ENCODE results near the gene SFMBT1. TPM values are rescaled to one million over a fixed set of nuclear protein-coding genes. Genes with fewer than 3 reads are reported as not detected.

Gene SFMBT1
- total RNA-seq, 1 donor from 2014 or later, result 9.8 TPM

GRCh38 chr3:53046171-53047170, 598 bp upstream of the SFMBT1 start:
- no peaks in the 10 kb centered on the region for H3K9me3 Mint-ChIP-seq

GRCh38 chr3:53044711-53045517, 959 bp downstream of the SFMBT1 start:
- Mint-ChIP-seq H3K9me3 (no peaks in the 10 kb centered on the region), H3K36me3 (no peaks in the 10 kb centered on the region), H3K27me3 (peaks cover 39% of the 10 kb centered on the region), H3K4me3 (peak overlapping the region; percentile 95), H3K27ac (peak overlapping the region; percentile 90), H3K4me1 (ENCODE audit: unreplicated experiment) (peaks cover 11% of the 10 kb centered on the region)
- DNase-seq (ENCODE audit: extremely low spot score, unreplicated experiment), result no peak
- TF ChIP-seq CTCF (conservative IDR thresholded peaks at IDR 0.05), result no peak

More at GRCh38 chr3:53046171-53047170, 598 bp upstream of the SFMBT1 start:
- H3K4me3 Mint-ChIP-seq, result peak overlapping the region; percentile 85
- peaks cover 44% of the 10 kb centered on the region for H3K27me3 Mint-ChIP-seq
- peak; percentile 72 for DNase-seq (ENCODE audit: extremely low spot score, unreplicated experiment)
- no peaks in the 10 kb centered on the region for H3K36me3 Mint-ChIP-seq
- H3K27ac Mint-ChIP-seq, result peak overlapping the region; percentile 34
- H3K4me1 Mint-ChIP-seq (ENCODE audit: unreplicated experiment), result peaks cover 6% of the 10 kb centered on the region
- peak; percentile 64 for TF ChIP-seq CTCF (conservative IDR thresholded peaks at IDR 0.05)

GRCh38 chr3:53044371-53044710, 1.5 kb downstream of the SFMBT1 start:
- peak overlapping the region; percentile 95 for H3K4me3 Mint-ChIP-seq
- H3K36me3 Mint-ChIP-seq, result no peaks in the 10 kb centered on the region
- H3K4me1 Mint-ChIP-seq (ENCODE audit: unreplicated experiment), result peaks cover 11% of the 10 kb centered on the region
- peak overlapping the region; percentile 90 for H3K27ac Mint-ChIP-seq
- H3K9me3 Mint-ChIP-seq, result no peaks in the 10 kb centered on the region
- peaks cover 37% of the 10 kb centered on the region for H3K27me3 Mint-ChIP-seq
- no peak for TF ChIP-seq CTCF (conservative IDR thresholded peaks at IDR 0.05)
- DNase-seq (ENCODE audit: extremely low spot score, unreplicated experiment), result no peak

GRCh38 chr3:53043738-53044137, 2.1 kb downstream of the SFMBT1 start:
- no peaks in the 10 kb centered on the region for H3K36me3 Mint-ChIP-seq
- H3K27ac Mint-ChIP-seq, result no peak overlapping the region
- H3K27me3 Mint-ChIP-seq, result peaks cover 34% of the 10 kb centered on the region
- peaks cover 15% of the 10 kb centered on the region for H3K4me1 Mint-ChIP-seq (ENCODE audit: unreplicated experiment)
- no peaks in the 10 kb centered on the region for H3K9me3 Mint-ChIP-seq
- peak overlapping the region; percentile 95 for H3K4me3 Mint-ChIP-seq
- DNase-seq (ENCODE audit: extremely low spot score, unreplicated experiment), result no peak
- TF ChIP-seq CTCF (conservative IDR thresholded peaks at IDR 0.05), result no peak

- H3K27me3 Mint-ChIP-seq, result peaks cover 28% of the 10 kb centered on the region
- peaks cover 15% of the 10 kb centered on the region for H3K4me1 Mint-ChIP-seq (ENCODE audit: unreplicated experiment)
- no peak overlapping the region for H3K27ac Mint-ChIP-seq
- TF ChIP-seq CTCF (conservative IDR thresholded peaks at IDR 0.05), result no peak
- DNase-seq (ENCODE audit: extremely low spot score, unreplicated experiment), result no peak
- no peaks in the 10 kb centered on the region for H3K9me3 Mint-ChIP-seq
- no peaks in the 10 kb centered on the region for H3K36me3 Mint-ChIP-seq
- H3K4me3 Mint-ChIP-seq, result peak overlapping the region; percentile 21
These were observed 3.2 kb downstream of the SFMBT1 start for GRCh38 chr3:53042651-53043050.

Measured in type B pancreatic cell (in vitro differentiated cells).